Thoracic aorta (tissue), 2 donors: ENCODE results near the gene ILDR2. TPM values are rescaled to one million over a fixed set of nuclear protein-coding genes. Genes with fewer than 3 reads are reported as not detected.

ENCODE experiments used
- ATAC-seq: fragments of 150-250 bp; one replicate; pipeline ENCODE4 v1.8.0; 2017; ENCODE audit warnings: low read depth; ENCODE audit not compliant: insufficient number of reproducible peaks, low FRiP score
- DNase-seq: peaks from one replicate; pipeline ENCODE4 v3.0.0-alpha.2; 2020; ENCODE audit warnings: low spot score
- H3K27ac ChIP-seq, 2 donors: fragments of 200-600 bp; sonication (generic); 1 replicate in 1 of 2; 2 replicates in 1 of 2; pipeline ENCODE4 v1.5.1; 2016; ENCODE audit warnings: mild to moderate bottlenecking in 2 of 2, moderate library complexity in 2 of 2
- H3K27me3 ChIP-seq: fragments of 200-600 bp; sonication (generic); replicated peaks from 2 replicates; pipeline ENCODE4 v1.6.0; 2016; ENCODE audit warnings: mild to moderate bottlenecking; ENCODE audit not compliant: insufficient read depth
- H3K36me3 ChIP-seq: fragments of 200-600 bp; sonication (generic); one replicate; pipeline ENCODE4 v1.5.1; 2016
- H3K4me1 ChIP-seq, 2 donors: fragments of 200-600 bp; sonication (generic); 1 replicate in 1 of 2; 2 replicates in 1 of 2; pipeline versions ENCODE4 v1.5.1 to v1.6.0; 2016; ENCODE audit warnings: low read depth in 2 of 2, mild to moderate bottlenecking in 1 of 2; ENCODE audit not compliant: control insufficient read depth in 1 of 2
- H3K4me3 ChIP-seq: fragments of 200-600 bp; sonication (generic); 2 replicates; pipeline ENCODE4 v1.5.1; 2016; ENCODE audit warnings: mild to moderate bottlenecking
- H3K9me3 ChIP-seq: fragments of 200-600 bp; sonication (generic); 2 replicates; pipeline ENCODE4 v1.5.1; 2016
- CTCF ChIP-seq: fragments of 200-600 bp; sonication (generic); IDR thresholded peaks from one replicate; pipeline ENCODE4 v1.5.1; 2019; ENCODE audit warnings: antibody characterized with exemption
- total RNA-seq, 2 donors: library from RNA; depleted of rRNA; stranded (reverse); fragments of >200 nt; gene quantifications; one replicate each; pipeline versions ENCODE4 v1.1.0 to v1.2.3, GENCODE V29; 2016

ILDR2 gene
- total RNA-seq, 2 donors from 2014 or later, result 0.85 TPM; not detected in 1

GRCh38 chr1:166937329-166937728, 38.0 kb downstream of the ILDR2 start:
- no peaks in the 10 kb centered on the region for H3K4me1 ChIP-seq
- H3K27me3 ChIP-seq, result no peaks in the 10 kb centered on the region
- H3K9me3 ChIP-seq, result no peaks in the 10 kb centered on the region
- no peak for DNase-seq
- TF ChIP-seq CTCF, result no peak
- H3K4me3 ChIP-seq, result no peak overlapping the region
- no peak for ATAC-seq
- H3K27ac ChIP-seq, result no peak overlapping the region
- no peaks in the 10 kb centered on the region for H3K36me3 ChIP-seq

DNA sequence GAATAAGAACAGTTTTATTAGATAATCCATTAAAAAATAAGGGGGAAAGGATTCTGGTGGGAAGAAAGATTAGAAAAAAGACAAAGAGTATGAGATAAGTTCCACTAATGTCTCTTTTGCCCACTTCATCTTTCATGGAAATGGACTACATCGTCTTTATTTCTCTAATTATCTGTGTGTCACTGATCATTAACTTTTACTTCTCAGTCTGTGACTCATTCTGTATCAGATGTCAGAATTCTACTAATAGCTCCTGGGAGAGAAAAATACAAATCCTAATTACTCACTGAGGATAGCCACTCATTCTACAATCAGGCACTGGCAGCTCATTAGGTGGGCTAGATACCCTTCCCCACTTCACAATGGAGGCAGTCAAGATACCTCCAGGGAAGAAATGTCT, 41.7 kb downstream of the ILDR2 start:
- no peak for DNase-seq
- Histone ChIP-seq H3K27ac (no peak overlapping the region), H3K36me3 (no peaks in the 10 kb centered on the region), H3K9me3 (no peaks in the 10 kb centered on the region), H3K4me3 (no peak overlapping the region), H3K4me1 (no peaks in the 10 kb centered on the region), H3K27me3 (no peaks in the 10 kb centered on the region)
- no peak for ATAC-seq
- no peak for TF ChIP-seq CTCF

DNA sequence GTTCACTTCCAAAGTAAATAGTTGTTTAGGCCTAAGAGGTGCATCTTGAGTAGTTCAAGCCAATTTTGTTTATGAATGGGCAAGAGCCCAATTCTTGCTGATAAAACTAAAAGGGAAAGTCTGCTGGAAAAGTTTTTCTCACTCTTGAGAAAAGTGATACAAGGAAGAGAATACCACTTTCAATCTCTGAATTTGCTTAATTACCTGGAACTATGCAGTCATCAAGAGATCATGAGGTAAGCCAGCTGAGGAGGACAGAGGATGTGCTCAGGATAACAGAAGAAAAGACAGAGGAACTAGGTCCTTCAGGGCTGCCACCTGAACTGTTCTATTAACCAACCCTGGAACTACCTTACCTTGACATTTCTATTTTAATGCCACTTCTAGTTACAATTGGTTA, 42.2 kb downstream of the ILDR2 start:
- Histone ChIP-seq H3K4me1 (no peaks in the 10 kb centered on the region), H3K27me3 (no peaks in the 10 kb centered on the region), H3K36me3 (no peaks in the 10 kb centered on the region), H3K4me3 (no peak overlapping the region), H3K27ac (no peak overlapping the region), H3K9me3 (no peaks in the 10 kb centered on the region)
- ATAC-seq, result no peak
- no peak for TF ChIP-seq CTCF
- no peak for DNase-seq

- Histone ChIP-seq H3K36me3 (no peaks in the 10 kb centered on the region), H3K4me3 (no peak overlapping the region), H3K27me3 (no peaks in the 10 kb centered on the region), H3K4me1 (no peaks in the 10 kb centered on the region), H3K9me3 (no peaks in the 10 kb centered on the region), H3K27ac (no peak overlapping the region)
- DNase-seq (no peak), ATAC-seq (no peak)
- no peak for TF ChIP-seq CTCF
Observed at GRCh38 chr1:166929911-166930310, 45.4 kb downstream of the ILDR2 start.

- ATAC-seq, result no peak
- Histone ChIP-seq H3K27me3 (no peaks in the 10 kb centered on the region), H3K27ac (no peak overlapping the region), H3K4me1 (no peaks in the 10 kb centered on the region), H3K9me3 (no peaks in the 10 kb centered on the region), H3K36me3 (no peaks in the 10 kb centered on the region), H3K4me3 (no peak overlapping the region)
- DNase-seq, result no peak
- TF ChIP-seq CTCF, result no peak
Observed at GRCh38 chr1:166927701-166928100, 47.6 kb downstream of the ILDR2 start.
